ENCODE data around the gene SLC47A2. TPM values are rescaled to one million over a fixed set of nuclear protein-coding genes. Genes with fewer than 3 reads are reported as not detected.

The SLC47A2 gene
- total RNA-seq, 2 donors from 2014 or later, result not detected

- no peaks in the 10 kb centered on the region for H3K4me1 ChIP-seq (replicated peaks)
- no peak overlapping the region for H3K27ac ChIP-seq
- DNase-seq (ENCODE audit: low spot score), result no peak
- whole genome bisulfite sequencing, result 94% methylated on average over 3 of the region's 3 CpGs
- H3K36me3 ChIP-seq, result no peaks in the 10 kb centered on the region
- H3K9me3 ChIP-seq, result no peaks in the 10 kb centered on the region
- intact Hi-C loops (cut with DNase I), result no loop called here
- no peak overlapping the region for H3K4me3 ChIP-seq
- no peak for TF ChIP-seq POLR2AphosphoS5 (IDR thresholded peaks at IDR 0.05)
- TF ChIP-seq POLR2A (IDR thresholded peaks at IDR 0.05), result no peak
- TF ChIP-seq CTCF (IDR thresholded peaks at IDR 0.05), result no peak
- no peaks in the 10 kb centered on the region for H3K27me3 ChIP-seq (replicated peaks; ENCODE audit: insufficient read depth)
Observed at GRCh38 chr17:19750835-19751234, 34.5 kb upstream of the SLC47A2 start.

GRCh38 chr17:19750020-19750572 is 33.7 kb upstream of the SLC47A2 start:
- no peak for DNase-seq (ENCODE audit: low spot score)
- peaks cover 6% of the 10 kb centered on the region for H3K4me1 ChIP-seq (replicated peaks)
- H3K36me3 ChIP-seq, result no peaks in the 10 kb centered on the region
- H3K4me3 ChIP-seq, result no peak overlapping the region
- WGBS, result 88% methylated on average over 9 of the region's 9 CpGs
- no peaks in the 10 kb centered on the region for H3K9me3 ChIP-seq
- intact Hi-C loops (cut with DNase I), result no loop called here
- no peaks in the 10 kb centered on the region for H3K27me3 ChIP-seq (replicated peaks; ENCODE audit: insufficient read depth)
- TF ChIP-seq CTCF (IDR thresholded peaks at IDR 0.05), result no peak
- H3K27ac ChIP-seq, result no peak overlapping the region

GRCh38 chr17:19748807-19749193 is 32.4 kb upstream of the SLC47A2 start:
- intact Hi-C loops (cut with DNase I), result no loop called here
- Histone ChIP-seq H3K4me3 (no peak overlapping the region), H3K9me3 (no peaks in the 10 kb centered on the region), H3K27ac (no peak overlapping the region), H3K36me3 (no peaks in the 10 kb centered on the region), H3K4me1 (replicated peaks) (peaks cover 10% of the 10 kb centered on the region), H3K27me3 (replicated peaks; ENCODE audit: insufficient read depth) (no peaks in the 10 kb centered on the region)
- 77% methylated on average over 13 of the region's 13 CpGs for WGBS
- TF ChIP-seq CTCF (IDR thresholded peaks at IDR 0.05), result no peak
- no peak for TF ChIP-seq POLR2AphosphoS5 (IDR thresholded peaks at IDR 0.05)
- TF ChIP-seq POLR2A (IDR thresholded peaks at IDR 0.05), result no peak
- DNase-seq (ENCODE audit: low spot score), result no peak

GRCh38 chr17:19747829-19748806 is 31.7 kb upstream of the SLC47A2 start, which contains the start of gene ALDH3A1:
Gene ALDH3A1 (minus strand): TSS chr17:19748298. CDS start chr17:19745129, 3,169 bp downstream.
- no peaks in the 10 kb centered on the region for H3K36me3 ChIP-seq
- H3K9me3 ChIP-seq, result no peaks in the 10 kb centered on the region
- intact Hi-C loops (cut with DNase I), result no loop called here
- H3K27ac ChIP-seq, result no peak within 1 kb of the TSS
- no peak within 1 kb of the TSS for H3K4me3 ChIP-seq
- H3K27me3 ChIP-seq (replicated peaks; ENCODE audit: insufficient read depth), result no peaks in the 10 kb centered on the region
- TF ChIP-seq POLR2A (IDR thresholded peaks at IDR 0.05) (no peak), POLR2AphosphoS5 (IDR thresholded peaks at IDR 0.05) (peak; percentile 61)
- H3K4me1 ChIP-seq (replicated peaks), result peaks cover 10% of the 10 kb centered on the region
- WGBS, result 34% methylated on average over 25 of the region's 25 CpGs
- DNase-seq (ENCODE audit: low spot score), result peak; percentile 72

GRCh38 chr17:19747159-19747719 is 30.9 kb upstream of the SLC47A2 start:
- no peaks in the 10 kb centered on the region for H3K9me3 ChIP-seq
- TF ChIP-seq POLR2A (IDR thresholded peaks at IDR 0.05) (no peak), POLR2AphosphoS5 (IDR thresholded peaks at IDR 0.05) (no peak), CTCF (IDR thresholded peaks at IDR 0.05) (no peak)
- intact Hi-C loops (cut with DNase I), result no loop called here
- no peak overlapping the region for H3K27ac ChIP-seq
- H3K27me3 ChIP-seq (replicated peaks; ENCODE audit: insufficient read depth), result no peaks in the 10 kb centered on the region
- DNase-seq (ENCODE audit: low spot score), result no peak
- no peak overlapping the region for H3K4me3 ChIP-seq
- WGBS, result 88% methylated on average over 13 of the region's 13 CpGs
- peaks cover 10% of the 10 kb centered on the region for H3K4me1 ChIP-seq (replicated peaks)
- H3K36me3 ChIP-seq, result no peaks in the 10 kb centered on the region
